Stimulated activated CD4-positive, alpha-beta T cell treated with anti-CD3 and anti-CD28 coated beads, Interleukin-1b, Interleukin-23, amount 100 ng/mL, for 24 hours (primary cell): Measurements from ENCODE around the gene COL5A1.

Experiments
- DNase-seq, 4 experiments: peaks; one replicate each; pipeline ENCODE4 v3.0.0-alpha.2; 2020; ENCODE audit warnings: low read depth in 4 of 4, low spot score in 1 of 4

The COL5A1 gene

GRCh38 chr9:134641173-134641989 is at the start of gene COL5A1:
TSS of gene COL5A1 (plus strand) at chr9:134641803. CDS start at chr9:134642188, 385 bp downstream.
- peak in 3 of 4 experiments; percentile 3 to 48 (median 33) for DNase-seq

DNA sequence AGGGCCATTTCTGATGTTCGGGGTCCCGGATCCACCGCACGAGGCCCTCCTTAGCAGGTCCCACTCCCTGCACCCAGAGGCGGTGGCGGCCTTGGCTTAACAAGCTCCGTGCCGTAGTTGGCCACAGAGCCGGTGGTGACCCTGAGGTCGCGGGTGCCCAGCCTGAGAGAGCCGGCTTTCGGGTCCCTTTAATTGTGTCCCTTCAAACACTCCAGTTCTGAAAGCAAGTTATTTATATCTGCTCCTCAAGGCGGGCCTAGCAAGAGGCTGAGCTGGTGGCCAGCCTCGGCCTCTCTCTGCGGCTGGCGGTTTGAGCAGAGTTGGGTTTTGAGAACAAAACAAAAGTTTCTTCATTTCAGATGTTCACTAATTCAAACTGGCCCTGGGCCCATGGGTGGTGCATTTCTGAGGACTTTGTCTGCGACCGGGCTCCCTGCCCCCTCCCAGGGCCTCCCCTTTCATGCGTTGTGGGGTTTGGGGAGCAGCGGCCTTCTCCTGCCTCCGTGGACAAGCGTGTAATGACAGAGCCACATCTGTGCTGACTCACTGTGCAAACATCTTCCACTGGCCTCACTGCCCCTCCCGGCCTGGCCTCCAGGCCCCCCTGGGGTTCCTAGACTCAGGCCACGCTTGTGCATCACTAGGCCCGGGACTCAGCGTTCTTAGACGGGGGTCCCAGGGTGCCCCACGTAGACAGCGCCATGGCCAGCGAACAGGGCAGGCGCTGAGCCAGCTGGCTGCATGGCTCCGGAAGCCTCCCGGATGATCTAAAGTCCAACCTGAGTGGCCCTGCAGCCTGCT is 49.4 kb upstream of the COL5A1 start:
- DNase-seq = no peak

DNA sequence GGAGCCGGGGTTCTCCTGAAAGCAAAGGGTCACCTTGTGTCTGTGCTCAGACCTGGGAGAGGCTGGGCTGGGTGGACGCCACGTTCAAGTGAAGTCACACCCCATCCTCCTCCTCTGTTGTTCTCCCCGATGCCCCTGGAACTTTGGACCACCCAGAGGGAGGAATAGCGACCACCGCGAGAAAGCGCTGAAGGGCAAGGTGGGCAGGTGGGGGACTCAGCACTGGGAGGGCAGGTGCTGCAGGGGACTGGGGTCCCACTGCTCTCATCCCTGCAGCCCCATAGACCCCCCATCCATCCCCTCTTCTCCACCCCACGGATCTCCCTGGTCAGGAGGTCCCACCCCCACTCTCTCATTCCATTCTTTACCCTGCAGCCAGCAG is 48.8 kb upstream of the COL5A1 start:
- no peak for DNase-seq

- DNase-seq = no peak
Observed at GRCh38 chr9:134593286-134594077, 48.1 kb upstream of the COL5A1 start.

DNA sequence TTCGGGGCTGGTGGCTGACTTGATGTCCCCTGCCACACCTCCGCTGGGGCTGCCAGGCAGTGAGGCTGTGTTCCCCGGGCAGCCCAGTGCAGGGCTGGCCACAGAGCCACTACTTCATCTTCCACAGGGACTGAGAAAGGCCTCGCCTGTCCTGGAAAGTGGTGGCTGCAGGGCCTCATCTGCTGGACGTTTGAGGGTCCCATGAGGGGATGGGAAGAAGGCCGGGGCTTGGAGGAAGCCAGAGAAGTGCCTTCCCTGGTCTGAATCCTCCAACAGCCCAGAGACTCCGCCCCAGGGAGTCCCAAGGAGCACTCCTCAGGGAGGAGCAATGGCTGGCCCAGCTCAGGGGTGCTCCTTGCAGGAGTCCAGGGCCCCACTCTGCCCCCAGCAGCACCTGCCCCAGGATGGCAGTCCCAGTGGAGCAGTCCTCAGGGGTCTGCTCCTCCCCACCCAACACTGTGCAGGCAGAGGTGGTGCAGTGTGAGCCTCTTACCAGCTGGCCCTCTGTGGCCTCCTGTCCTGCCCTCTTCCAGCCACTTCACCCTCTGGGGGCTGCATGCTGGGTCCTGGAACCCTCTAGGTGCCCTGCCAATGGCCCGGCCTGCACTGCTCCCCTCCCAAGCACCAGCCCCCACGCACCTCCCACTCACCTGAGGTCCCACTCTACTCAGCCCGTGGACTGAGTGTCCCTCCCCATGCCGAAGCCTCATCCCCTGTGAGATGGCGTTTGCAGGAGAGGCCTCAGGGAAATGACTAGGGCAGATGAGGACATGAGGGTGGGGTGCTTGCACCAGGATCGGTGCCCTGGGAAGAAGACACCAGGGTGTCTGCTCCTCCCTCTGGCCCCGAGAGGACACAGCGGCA is 47.3 kb upstream of the COL5A1 start:
- no peak for DNase-seq

- no peak for DNase-seq
Observed at GRCh38 chr9:134595014-134595413, 46.6 kb upstream of the COL5A1 start.

DNA sequence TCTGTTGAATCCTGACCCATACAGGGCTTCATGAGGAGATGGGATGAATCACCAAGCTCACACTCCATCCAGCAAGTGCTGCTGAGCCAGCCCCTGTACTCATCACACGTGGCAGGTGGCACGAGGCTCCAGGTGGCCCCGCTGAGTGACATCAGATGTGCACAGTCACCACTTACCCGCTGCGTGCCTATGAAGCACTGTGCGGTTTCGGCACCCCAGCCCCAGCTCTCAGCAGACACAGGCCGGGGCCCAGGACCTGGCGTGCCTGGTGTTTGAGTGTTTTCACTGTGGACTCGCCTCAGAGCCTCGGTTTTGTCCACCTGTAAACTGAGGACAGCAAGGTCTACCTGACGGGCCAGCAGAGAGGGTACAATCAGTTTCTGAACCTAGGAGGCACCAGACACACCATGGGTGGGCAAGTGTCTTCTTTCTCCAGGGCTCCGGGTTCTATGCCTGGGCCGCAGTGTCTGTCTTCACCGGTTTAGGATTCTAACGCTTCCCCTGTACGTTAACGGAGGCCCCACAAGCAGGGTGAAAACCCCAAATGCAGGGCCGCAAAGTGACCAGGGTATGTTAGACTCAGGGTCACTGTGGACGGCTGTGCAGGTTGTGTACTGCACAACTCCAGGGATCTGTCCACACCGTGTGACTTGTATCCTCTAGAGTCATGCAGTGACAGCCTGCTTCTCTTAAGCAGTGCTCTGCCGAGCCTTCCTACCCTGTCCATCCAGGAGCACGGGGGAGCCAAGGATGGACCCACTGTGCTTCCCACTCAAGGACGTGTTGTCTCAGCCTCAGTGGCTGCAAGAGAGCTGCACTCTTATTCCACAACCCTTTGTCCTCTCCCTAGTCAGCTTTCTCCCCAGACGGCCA is 44.3 kb upstream of the COL5A1 start:
- DNase-seq = no peak

GRCh38 chr9:134597957-134598883 is 43.4 kb upstream of the COL5A1 start:
- DNase-seq = no peak

DNA sequence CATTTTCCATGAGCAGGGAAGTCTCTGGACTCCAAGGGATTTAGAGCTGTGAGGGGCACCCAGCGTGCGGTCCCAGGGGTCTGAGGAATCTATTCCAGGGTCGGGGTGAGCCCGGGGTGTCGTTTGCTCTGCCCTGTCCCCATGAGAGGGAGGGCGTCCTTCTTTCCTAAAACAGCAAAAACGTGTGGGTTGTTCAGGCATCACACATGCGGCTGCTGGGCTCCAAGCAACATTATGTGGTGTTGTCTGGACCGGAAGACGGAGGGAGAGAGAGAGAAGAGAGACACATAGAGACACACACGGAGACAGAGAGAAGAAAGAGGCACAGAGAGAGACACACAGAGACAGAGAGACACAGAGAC is 42.7 kb upstream of the COL5A1 start:
- DNase-seq = no peak

- no peak for DNase-seq
Observed at GRCh38 chr9:134600371-134600770, 41.2 kb upstream of the COL5A1 start.

DNA sequence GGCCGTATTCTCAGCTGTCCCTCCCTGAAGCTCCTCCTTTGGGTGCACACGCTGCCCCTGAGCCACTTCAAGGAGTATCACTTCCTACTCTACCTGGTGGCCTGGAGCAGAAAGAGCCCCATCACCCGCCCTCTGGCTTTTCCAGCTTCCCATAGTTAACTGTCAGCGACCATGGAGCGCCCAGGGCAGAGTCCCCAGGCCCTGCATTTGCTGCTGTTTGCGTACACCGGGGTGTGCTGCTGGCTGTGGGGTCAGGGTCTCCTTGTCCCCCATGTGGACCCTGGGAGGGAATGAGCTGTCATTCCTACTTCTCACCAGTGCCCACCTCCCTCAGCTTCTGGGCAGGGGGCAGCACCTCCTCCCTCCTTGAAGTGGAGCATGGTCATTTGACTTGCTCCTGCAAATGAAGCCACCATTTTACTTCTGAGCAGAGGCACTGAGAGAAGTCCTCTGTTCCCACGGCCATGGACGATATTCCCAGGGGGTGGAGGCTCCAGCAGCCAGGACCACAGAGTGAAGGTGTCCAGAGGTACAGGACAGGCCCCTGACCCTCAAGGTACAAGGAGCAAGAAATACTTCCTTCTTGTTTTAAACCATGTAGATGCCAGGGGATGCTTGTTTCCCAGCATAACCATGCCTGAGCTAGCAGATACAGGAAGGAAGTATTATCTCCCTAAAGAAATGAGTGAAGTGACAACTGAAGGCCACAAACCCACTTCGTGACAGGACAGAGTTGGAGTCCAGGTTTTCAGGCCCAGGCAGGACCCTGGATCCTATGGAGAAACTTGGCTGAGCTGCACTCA is 40.6 kb upstream of the COL5A1 start:
- no peak for DNase-seq

DNA sequence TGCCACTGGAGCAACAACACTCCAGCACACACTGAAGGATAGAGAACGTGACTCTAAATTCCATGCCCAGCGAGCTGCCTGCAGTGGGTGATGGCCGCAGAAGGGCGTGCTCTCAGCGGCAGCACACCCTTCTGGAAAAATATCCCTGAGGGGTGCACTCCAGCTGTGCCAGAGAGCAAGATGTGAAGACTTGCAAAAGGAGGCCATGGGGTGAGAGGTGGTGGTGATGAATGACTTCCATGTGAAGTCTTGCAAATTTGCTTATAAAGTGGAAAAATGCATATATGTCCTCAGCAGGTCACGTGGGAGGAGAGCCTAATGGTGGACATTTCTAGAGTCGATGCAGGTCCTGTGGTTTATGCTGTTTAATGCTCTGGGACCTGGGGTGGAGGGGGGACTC is 39.8 kb upstream of the COL5A1 start:
- DNase-seq = no peak

DNA sequence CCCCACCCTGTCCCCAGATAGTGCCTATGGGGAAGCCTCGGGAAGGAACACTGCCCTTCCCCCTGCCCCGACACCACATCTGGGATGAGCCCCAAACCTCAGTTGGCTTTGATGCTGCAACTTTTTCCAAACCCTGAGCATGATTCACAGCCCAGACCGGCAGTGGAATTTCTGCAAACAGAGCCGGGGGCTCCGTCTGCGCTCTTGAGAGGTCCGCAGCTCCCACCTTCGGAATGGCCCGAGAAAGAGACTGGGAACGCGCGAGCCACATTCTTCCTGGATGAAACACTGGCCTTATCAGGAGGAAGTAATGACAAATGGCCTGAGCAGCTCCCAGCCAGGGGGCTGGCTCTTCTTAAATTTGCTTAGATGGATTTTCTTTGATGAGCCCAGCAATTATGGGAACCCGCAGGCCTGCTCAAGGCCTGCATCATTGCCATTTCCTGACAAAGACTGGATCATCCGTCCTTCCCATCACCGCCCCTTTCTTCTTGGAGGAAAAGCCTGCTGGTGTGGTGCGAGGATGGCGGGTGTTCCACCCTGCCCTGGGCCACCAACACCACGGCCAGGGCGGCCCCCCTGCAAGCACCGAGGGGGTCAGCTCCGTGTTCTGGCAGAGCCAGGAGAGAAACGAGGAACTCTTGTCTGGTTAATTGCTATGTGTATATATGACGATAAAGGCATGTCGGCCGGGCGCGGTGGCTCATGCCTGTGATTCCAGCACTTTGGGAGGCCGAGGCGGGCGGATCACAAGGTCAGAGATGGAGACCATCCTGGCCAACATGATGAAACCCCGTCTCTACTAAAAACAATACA is 38.8 kb upstream of the COL5A1 start:
- DNase-seq = no peak

- no peak for DNase-seq
Observed at GRCh38 chr9:134604834-134605233, 36.8 kb upstream of the COL5A1 start.

GRCh38 chr9:134605351-134605965 is 36.1 kb upstream of the COL5A1 start:
- DNase-seq = no peak

- no peak for DNase-seq
Observed at GRCh38 chr9:134605966-134606357, 35.6 kb upstream of the COL5A1 start.
